ENCODE measurements around the gene PDZRN3.

The PDZRN3 gene

GRCh38 chr3:73637042-73637441, 12.3 kb upstream of the PDZRN3 start:
- H3K4me3 ChIP-seq, result no peak overlapping the region
- no peaks in the 10 kb centered on the region for H3K27me3 ChIP-seq
- no peak for DNase-seq
- intact Hi-C loops (cut with DNase I; ENCODE audit: low total_unique reads), result no loop called here
- H3K9me3 ChIP-seq, result no peaks in the 10 kb centered on the region
- H3K27ac ChIP-seq, result peak overlapping the region; percentile 39 to 52
- no peaks in the 10 kb centered on the region for H3K36me3 ChIP-seq
- TF ChIP-seq CTCF (IDR thresholded peaks at IDR 0.05), result no peak
- H3K4me1 ChIP-seq, result peaks cover 0 to 18% (median 14%) of the 10 kb centered on the region in 4 donors

GRCh38 chr3:73635254-73635653, 10.5 kb upstream of the PDZRN3 start:
- H3K27me3 ChIP-seq, result no peaks in the 10 kb centered on the region
- no peaks in the 10 kb centered on the region for H3K9me3 ChIP-seq
- no peak for DNase-seq
- H3K4me1 ChIP-seq, result peaks cover 0 to 18% (median 14%) of the 10 kb centered on the region in 4 donors
- H3K36me3 ChIP-seq, result no peaks in the 10 kb centered on the region
- intact Hi-C loops (cut with DNase I; ENCODE audit: low total_unique reads), result no loop called here
- TF ChIP-seq CTCF (IDR thresholded peaks at IDR 0.05), result no peak
- H3K27ac ChIP-seq, result no peak overlapping the region
- no peak overlapping the region for H3K4me3 ChIP-seq

GRCh38 chr3:73633916-73634344, 9.2 kb upstream of the PDZRN3 start:
- Histone ChIP-seq H3K27me3 (no peaks in the 10 kb centered on the region), H3K27ac (no peak overlapping the region), H3K4me3 (no peak overlapping the region), H3K36me3 (no peaks in the 10 kb centered on the region), H3K9me3 (no peaks in the 10 kb centered on the region), H3K4me1 (peaks cover 0 to 18% (median 14%) of the 10 kb centered on the region in 4 donors)
- intact Hi-C loops (cut with DNase I; ENCODE audit: low total_unique reads), result no loop called here
- DNase-seq, result no peak
- no peak for TF ChIP-seq CTCF (IDR thresholded peaks at IDR 0.05)

GRCh38 chr3:73633453-73633852, 8.7 kb upstream of the PDZRN3 start:
- Histone ChIP-seq H3K9me3 (no peaks in the 10 kb centered on the region), H3K27me3 (no peaks in the 10 kb centered on the region), H3K36me3 (no peaks in the 10 kb centered on the region), H3K4me1 (peaks cover 0 to 18% (median 14%) of the 10 kb centered on the region in 4 donors), H3K27ac (no peak overlapping the region), H3K4me3 (no peak overlapping the region)
- no peak for TF ChIP-seq CTCF (IDR thresholded peaks at IDR 0.05)
- DNase-seq, result no peak
- intact Hi-C loops (cut with DNase I; ENCODE audit: low total_unique reads), result no loop called here

GRCh38 chr3:73626106-73626505, 1.4 kb upstream of the PDZRN3 start:
- no peak for DNase-seq
- H3K27me3 ChIP-seq, result no peaks in the 10 kb centered on the region
- no peak for TF ChIP-seq CTCF (IDR thresholded peaks at IDR 0.05)
- no peaks in the 10 kb centered on the region for H3K9me3 ChIP-seq
- intact Hi-C loops (cut with DNase I; ENCODE audit: low total_unique reads), result loop anchor here (5.0 kb wide), 1 partner anchor 221 kb away; no protein-coding TSS in a partner anchor
- peak overlapping the region in 1 of 2 donors; percentile 88 for H3K27ac ChIP-seq
- H3K4me1 ChIP-seq, result peaks cover 0 to 21% (median 16%) of the 10 kb centered on the region in 4 donors
- H3K4me3 ChIP-seq, result peak overlapping the region; percentile 80 to 86
- H3K36me3 ChIP-seq, result no peaks in the 10 kb centered on the region

Data from tibial artery (tissue), 4 donors.